Smooth muscle cell (in vitro differentiated cells): ENCODE results near the gene EML2. TPM values are rescaled to one million over a fixed set of nuclear protein-coding genes. Genes with fewer than 3 reads are reported as not detected.

ENCODE experiments used
- DNase-seq: peaks from one replicate; lab custom pipeline; 2025; ENCODE audit not compliant: unreplicated experiment; lab: John Stamatoyannopoulos, UW
- H2AFZ ChIP-seq: fragments of 200-600 bp; sonication (generic); 2 replicates; pipeline ENCODE4 v1.6.0; 2016; ENCODE audit warnings: antibody characterized with exemption, low read depth, mild to moderate bottlenecking
- H3F3A ChIP-seq: fragments of 200-600 bp; sonication (generic); 2 replicates; pipeline ENCODE4 v1.6.0; 2017; ENCODE audit warnings: antibody characterized with exemption, low read depth
- H3K27ac ChIP-seq: fragments of 200-600 bp; sonication (generic); 2 replicates; pipeline ENCODE4 v1.5.1; 2016; ENCODE audit warnings: low read depth, mild to moderate bottlenecking
- H3K27me3 ChIP-seq: fragments of 200-600 bp; sonication (generic); 2 replicates; pipeline ENCODE4 v1.6.1; 2016; ENCODE audit warnings: low read depth, mild to moderate bottlenecking
- H3K36me3 ChIP-seq: fragments of 200-600 bp; sonication (generic); 2 replicates; pipeline ENCODE4 v1.5.1; 2016; ENCODE audit warnings: low read depth
- H3K4me1 ChIP-seq: fragments of 200-600 bp; sonication (generic); 2 replicates; pipeline ENCODE4 v1.5.1; 2016; ENCODE audit warnings: low read depth
- H3K4me2 ChIP-seq: fragments of 200-600 bp; sonication (generic); 2 replicates; pipeline ENCODE4 v1.6.0; 2016; ENCODE audit warnings: mild to moderate bottlenecking
- H3K4me3 ChIP-seq: fragments of 200-600 bp; sonication (generic); 2 replicates; pipeline ENCODE4 v1.5.1; 2016; ENCODE audit warnings: mild to moderate bottlenecking
- H3K79me2 ChIP-seq: fragments of 200-600 bp; sonication (generic); 2 replicates; pipeline ENCODE4 v1.6.0; 2016; ENCODE audit warnings: low read depth, mild to moderate bottlenecking
- H3K9ac ChIP-seq: fragments of 200-600 bp; sonication (generic); 2 replicates; pipeline ENCODE4 v1.6.0; 2016; ENCODE audit warnings: low read depth
- H3K9me3 ChIP-seq: fragments of 200-600 bp; sonication (generic); replicated peaks from 2 replicates; pipeline ENCODE4 v1.5.1; 2016; ENCODE audit warnings: low read depth
- H4K20me1 ChIP-seq: fragments of 200-600 bp; sonication (generic); 2 replicates; pipeline ENCODE4 v1.6.0; 2016; ENCODE audit warnings: low read depth
- WGBS: methylation state at CpG from one replicate; pipeline ENCODE4 v1.1.7; 2016; ENCODE audit warnings: low lambda C conversion rate; 5-methylcytosine and 5-hydroxymethylcytosine counted together
- polyA plus RNA-seq: library from polyadenylated mRNA; unstranded; fragments of >200 nt; fragmentation: Nextera tagmentation; extraction: Ambion mirVana; gene quantifications from 2 replicates; pipeline ENCODE4 v1.2.1, GENCODE V29; 2016
- total RNA-seq: library from RNA; depleted of rRNA; stranded (reverse); fragments of >200 nt; gene quantifications from 2 replicates; pipeline ENCODE4 v1.2.3, GENCODE V29; 2014
- TF ChIP-seq, protein P1 (sequence below): fragments of 200-600 bp; sonication (generic); IDR thresholded peaks from 2 replicates; pipeline ENCODE4 v1.5.1; 2017; ENCODE audit warnings: borderline replicate concordance, mild to moderate bottlenecking, antibody characterized with exemption; ENCODE audit not compliant: insufficient read depth, poor library complexity, severe bottlenecking

EML2 gene
- total and polyA plus RNA-seq, 2 experiments from 2014 or later = 7.7 to 19.0 TPM

DNA sequence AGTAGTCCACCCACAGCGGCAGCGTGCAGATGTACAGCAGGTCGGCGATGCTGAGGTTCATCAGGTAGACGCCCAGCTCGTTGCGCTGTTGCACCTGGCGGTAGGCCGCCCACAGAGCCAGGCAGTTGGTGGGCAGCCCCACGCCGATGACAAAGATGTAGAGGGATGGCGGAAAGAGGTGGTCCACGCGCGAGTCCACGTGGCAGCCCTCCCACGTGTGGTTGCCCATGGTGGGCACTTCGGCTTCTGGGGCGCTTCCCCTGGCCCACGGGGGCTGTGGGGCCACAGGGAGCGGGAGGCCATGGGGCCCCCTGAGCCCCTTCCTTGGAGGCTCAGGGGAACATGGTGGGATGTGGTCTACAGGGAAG, 47.6 kb downstream of the EML2 start:
- no peak overlapping the region for H3K9ac ChIP-seq
- H4K20me1 ChIP-seq = no peaks in the 10 kb centered on the region
- H3K79me2 ChIP-seq = no peaks in the 10 kb centered on the region
- no peak overlapping the region for H3K4me3 ChIP-seq
- no peak overlapping the region for H2AFZ ChIP-seq
- no peak overlapping the region for H3K4me2 ChIP-seq
- no peaks in the 10 kb centered on the region for H3K9me3 ChIP-seq
- H3F3A ChIP-seq = no peaks in the 10 kb centered on the region
- WGBS = 95% methylated on average over 21 of the region's 21 CpGs
- TF ChIP-seq, protein P1, sequence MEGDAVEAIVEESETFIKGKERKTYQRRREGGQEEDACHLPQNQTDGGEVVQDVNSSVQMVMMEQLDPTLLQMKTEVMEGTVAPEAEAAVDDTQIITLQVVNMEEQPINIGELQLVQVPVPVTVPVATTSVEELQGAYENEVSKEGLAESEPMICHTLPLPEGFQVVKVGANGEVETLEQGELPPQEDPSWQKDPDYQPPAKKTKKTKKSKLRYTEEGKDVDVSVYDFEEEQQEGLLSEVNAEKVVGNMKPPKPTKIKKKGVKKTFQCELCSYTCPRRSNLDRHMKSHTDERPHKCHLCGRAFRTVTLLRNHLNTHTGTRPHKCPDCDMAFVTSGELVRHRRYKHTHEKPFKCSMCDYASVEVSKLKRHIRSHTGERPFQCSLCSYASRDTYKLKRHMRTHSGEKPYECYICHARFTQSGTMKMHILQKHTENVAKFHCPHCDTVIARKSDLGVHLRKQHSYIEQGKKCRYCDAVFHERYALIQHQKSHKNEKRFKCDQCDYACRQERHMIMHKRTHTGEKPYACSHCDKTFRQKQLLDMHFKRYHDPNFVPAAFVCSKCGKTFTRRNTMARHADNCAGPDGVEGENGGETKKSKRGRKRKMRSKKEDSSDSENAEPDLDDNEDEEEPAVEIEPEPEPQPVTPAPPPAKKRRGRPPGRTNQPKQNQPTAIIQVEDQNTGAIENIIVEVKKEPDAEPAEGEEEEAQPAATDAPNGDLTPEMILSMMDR = no peak
- DNase-seq = no peak
- H3K27ac ChIP-seq = no peak overlapping the region
- no peaks in the 10 kb centered on the region for H3K4me1 ChIP-seq
- H3K36me3 ChIP-seq = no peaks in the 10 kb centered on the region
- peaks cover 23% of the 10 kb centered on the region for H3K27me3 ChIP-seq

DNA sequence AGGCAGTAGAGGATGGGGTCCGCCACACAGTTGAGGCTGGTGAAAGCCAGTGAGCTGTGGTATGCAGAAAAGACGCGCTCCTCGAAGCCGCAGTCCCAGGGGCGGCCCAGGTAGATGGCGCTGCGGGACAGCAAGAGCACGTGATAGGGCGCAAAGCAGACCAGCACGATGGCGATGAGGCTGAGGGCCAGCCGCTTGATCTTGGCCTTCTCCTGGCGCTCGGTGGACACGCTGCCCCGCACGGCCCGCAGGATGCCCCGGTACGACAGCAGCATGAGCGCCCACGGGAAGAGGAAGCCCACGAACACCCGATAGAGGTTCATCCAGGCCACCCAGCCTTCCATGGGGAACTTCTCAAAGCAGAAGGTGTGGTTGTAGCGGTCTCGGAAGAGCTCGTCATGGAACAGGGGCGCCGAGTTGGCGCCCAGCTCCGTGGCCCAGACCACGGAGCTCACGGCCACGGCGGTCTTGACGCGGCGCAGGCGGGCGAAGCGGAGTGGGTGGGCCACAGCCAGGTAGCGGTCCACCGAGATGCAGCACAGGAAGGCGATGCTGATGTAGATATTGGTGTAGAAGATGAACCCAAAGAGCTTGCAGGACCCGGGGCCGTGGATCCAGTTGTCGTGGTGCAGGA, 48.1 kb downstream of the EML2 start:
- 58% methylated on average over 48 of the region's 48 CpGs for WGBS
- Histone ChIP-seq H3K27ac (no peak overlapping the region), H3K9ac (no peak overlapping the region), H3K79me2 (no peaks in the 10 kb centered on the region), H3F3A (no peaks in the 10 kb centered on the region), H3K27me3 (peaks cover 18% of the 10 kb centered on the region), H2AFZ (no peak overlapping the region), H3K4me3 (no peak overlapping the region), H3K4me2 (no peak overlapping the region), H3K9me3 (no peaks in the 10 kb centered on the region), H3K36me3 (no peaks in the 10 kb centered on the region), H4K20me1 (no peaks in the 10 kb centered on the region), H3K4me1 (no peaks in the 10 kb centered on the region)
- DNase-seq = no peak
- TF ChIP-seq, protein P1 = peak; percentile 13

DNA sequence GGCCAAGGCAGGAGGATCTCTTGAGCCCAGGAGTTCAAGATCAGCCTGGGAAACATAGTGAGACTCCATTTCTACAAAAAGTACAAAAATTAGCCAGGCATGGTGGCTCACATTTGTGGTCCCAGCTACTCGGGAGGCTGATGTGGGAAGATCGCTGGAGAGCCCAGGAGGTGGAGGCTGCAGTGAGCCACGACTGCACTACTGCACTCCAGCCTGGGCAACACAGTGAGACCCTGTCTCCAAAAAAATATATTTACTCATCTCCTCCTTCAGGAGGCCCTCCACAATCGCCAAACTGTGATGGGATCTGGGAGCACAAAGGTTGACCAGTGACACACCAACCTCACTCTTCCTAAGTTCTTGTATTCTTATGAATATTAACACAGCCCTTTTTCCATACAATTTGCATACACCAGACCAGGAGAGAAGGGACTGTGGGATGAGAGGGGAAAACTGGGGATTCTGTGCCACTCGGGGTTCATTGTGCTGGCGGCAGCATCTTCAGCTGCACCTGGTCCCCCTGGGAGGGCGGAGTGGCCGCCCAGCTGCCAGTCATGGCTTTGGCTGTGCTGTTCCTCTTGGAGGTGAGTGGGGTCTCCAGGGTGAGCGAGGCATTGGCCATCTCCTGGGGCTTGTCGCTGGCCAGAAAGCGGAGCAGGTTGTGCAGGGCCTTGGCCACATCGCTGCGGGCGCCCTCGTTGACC, 48.7 kb downstream of the EML2 start:
- no peak overlapping the region for H2AFZ ChIP-seq

More for the DNA sequence above, 48.7 kb downstream of the EML2 start:
- no peaks in the 10 kb centered on the region for H3K79me2 ChIP-seq
- H3K4me1 ChIP-seq = peaks cover under 1% of the 10 kb centered on the region
- DNase-seq = no peak
- H3F3A ChIP-seq = no peaks in the 10 kb centered on the region
- TF ChIP-seq, protein P1 = no peak
- peaks cover 13% of the 10 kb centered on the region for H3K27me3 ChIP-seq
- H3K36me3 ChIP-seq = no peaks in the 10 kb centered on the region
- H3K27ac ChIP-seq = no peak overlapping the region
- H3K4me2 ChIP-seq = no peak overlapping the region
- no peak overlapping the region for H3K4me3 ChIP-seq
- WGBS = 65% methylated on average over 15 of the region's 15 CpGs
- no peak overlapping the region for H3K9ac ChIP-seq
- no peaks in the 10 kb centered on the region for H4K20me1 ChIP-seq
- H3K9me3 ChIP-seq = no peaks in the 10 kb centered on the region
